Hindlimb muscle (tissue), 1 donor: ENCODE results near the gene NOL4L. TPM values are rescaled to one million over a fixed set of nuclear protein-coding genes. Genes with fewer than 3 reads are reported as not detected.

ENCODE experiments used
- DNase-seq: peaks from one replicate; pipeline ENCODE4 v3.0.0-alpha.2; 2013
- polyA plus RNA-seq: library from polyadenylated mRNA; unstranded; fragments of 120-200 nt; gene quantifications from one replicate; pipeline ENCODE4 v1.2.1, GENCODE V29; 2013; ENCODE audit not compliant: insufficient read length

NOL4L gene
- polyA plus RNA-seq, 1 donor, result 17.6 TPM

DNA sequence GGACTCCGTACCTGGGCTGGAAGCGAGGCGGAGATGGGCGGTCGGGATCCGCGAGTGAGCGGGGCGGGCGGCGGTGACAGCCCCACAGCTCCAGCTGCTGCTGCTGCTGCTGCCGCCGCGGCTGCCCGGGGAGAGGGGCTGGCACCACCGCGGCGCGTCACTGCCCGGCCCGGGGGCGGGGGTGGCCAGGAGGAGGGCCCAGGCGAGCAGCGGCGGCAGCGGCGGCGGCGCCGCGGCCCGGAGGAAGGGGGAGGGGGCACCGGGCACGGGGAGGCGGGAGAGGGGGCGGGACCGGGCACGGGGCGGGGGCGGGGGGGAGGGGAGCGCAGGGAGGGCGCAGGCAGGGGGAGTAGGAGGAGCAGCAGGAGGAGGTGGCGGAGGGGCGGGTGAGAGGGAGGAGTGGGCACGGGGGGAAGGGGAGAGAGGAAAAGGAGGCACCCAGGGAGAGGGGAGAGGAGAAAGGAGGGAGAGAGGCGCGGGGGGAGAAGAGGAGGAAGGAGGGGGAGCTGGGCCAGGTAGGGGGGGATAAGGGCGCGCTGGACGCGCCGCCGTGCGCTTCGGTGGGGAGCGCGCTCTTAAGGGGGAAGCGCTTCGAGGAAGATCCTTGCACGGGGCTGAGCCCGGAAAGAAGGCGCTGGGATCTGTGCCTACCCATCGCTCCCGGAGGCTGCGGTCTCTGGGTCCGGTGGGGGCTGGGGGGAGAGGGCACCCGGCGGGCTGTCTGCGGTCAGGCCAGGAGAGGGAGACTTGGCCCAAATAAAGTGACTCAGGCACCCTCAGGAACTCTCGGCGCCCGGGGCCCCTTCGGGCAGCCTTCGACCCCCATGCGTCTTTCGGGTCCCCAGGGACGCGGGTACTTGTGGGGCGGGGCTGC lies 101.5 kb downstream of the NOL4L start:
- peak; percentile 72 for DNase-seq

DNA sequence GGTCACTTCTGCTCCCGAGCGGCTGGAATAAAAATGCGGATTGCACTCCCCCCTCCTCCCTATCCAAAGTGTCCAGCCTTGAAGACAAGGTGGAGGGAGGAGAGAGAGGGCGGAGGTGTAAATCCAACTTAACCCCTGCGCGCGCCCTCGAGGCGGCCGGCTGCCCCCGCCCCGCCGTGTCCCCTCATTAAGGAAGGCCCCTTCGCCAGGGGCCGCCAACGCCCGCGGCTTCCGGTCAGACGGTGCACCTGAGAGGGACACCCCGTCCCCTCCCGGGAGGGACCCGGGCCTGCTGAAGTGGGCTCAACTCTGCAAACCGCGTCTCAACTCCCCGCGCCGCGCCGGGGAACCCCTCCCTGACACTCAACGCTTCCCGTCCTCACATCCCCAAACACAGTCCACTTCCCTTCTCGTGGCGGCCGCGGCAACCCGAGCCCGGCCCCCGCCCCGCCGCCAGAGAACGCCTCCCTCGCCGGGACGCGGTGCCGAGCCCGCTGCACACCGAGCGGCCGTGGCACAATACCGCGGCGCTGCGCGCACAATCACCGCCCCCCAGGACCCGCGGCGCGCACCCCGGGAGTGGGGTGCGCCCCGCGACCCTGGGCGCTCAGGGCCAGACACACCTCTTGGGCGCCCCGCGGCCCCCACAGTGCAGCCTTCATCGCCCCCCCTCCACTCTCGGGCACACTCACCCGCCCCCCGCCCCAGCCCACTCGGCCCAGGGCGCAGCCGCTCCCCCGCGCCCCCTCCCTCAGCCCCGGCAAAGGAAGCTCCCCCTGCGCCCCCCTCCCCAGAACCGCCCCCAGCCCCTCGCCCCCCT lies 102.5 kb downstream of the NOL4L start:
- DNase-seq, result no peak

DNA sequence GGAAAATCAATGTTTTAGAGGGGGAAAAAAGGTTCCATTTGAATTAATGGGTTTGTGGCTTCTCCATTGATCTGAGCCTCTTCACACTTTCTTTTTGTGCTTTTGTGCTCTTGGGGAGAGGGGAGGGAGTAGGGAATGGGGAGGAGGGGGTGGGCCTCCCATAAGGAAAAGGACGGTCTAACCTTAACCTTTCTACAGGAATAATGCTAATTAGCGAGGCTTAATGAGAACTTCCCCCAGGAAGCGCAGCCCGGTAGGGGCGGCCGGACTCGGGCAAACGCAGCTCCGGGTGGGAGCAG lies 103.0 kb downstream of the NOL4L start:
- DNase-seq, result no peak

DNA sequence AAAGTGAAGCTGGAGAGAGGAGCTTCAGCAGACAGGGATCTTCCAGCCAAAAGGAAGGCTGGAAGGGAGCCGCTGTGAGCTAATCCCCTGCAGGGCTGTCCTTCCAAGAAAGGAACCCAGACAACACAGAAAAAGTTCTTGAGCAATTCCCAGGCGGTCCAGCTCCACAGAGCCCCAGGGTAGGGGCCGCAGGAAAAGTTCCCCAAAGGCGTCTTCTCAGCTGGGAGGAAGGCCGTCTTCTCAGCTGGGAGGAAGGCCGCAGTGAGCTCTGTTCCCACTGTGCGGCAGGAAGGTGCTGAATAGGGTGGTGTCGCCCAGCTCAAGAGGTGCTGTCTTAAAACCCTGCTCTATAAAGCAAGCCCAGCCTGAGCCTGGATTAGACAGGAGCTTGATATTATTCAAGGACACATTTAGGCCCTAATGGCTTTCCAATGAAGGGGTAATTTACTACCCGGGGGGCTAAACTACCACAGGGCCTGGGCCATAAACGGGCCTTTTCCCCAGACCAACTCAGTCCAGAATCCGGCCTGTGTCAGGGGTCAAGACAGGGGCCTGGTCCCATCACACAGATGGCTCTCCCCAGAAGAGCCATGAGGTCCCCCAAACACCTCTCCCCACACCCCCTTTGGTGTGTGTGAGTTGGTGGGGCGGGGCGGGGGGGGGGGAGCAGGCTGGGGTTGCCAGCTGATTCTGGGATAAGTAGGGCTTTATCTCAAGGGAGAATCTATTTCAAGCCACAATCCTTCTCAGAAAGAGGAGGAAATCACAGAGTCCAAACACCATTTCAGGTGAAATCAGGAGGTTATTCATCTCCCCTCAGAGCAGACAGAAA lies 103.6 kb downstream of the NOL4L start:
- no peak for DNase-seq

DNA sequence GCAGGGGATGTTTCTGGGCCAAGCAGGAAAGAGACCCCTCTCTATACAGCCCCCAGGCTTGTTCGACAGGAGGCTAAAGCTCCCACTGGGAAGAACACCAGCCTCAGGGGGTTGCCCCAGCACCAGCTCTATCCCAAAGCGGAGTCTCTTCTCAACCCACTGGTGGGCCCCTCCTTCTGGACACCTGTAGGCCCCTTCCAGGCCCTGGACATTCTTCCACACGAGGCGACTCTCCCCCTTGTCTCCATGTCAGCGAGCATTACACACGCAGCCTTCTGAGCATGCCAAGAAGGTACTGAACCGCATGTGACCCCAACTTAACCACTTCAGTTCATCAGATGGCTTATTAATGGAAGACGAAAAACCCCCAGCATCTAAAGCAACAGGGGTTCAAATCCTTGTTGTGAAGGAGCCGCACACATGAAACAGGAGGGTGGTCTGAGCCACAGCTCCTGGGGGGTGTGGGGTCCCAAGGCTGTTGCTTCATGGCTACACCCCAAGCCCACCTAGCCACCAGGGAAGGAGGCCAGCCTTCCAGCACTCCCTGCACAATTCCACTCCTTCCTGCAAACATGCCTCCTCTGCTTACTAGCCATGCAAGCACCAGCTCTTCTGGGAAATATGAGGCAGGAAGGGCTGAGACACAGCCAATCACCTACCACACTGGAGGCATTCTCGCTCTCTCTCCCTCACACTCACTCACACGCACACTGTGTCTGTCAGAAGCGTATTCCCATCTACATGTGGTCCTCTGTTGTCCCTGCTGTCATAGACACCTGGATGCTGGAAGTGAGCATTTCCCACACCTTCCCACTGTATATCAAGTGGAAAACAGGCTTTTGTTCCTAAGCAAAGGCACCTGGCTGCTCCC lies 104.5 kb downstream of the NOL4L start:
- no peak for DNase-seq

DNA sequence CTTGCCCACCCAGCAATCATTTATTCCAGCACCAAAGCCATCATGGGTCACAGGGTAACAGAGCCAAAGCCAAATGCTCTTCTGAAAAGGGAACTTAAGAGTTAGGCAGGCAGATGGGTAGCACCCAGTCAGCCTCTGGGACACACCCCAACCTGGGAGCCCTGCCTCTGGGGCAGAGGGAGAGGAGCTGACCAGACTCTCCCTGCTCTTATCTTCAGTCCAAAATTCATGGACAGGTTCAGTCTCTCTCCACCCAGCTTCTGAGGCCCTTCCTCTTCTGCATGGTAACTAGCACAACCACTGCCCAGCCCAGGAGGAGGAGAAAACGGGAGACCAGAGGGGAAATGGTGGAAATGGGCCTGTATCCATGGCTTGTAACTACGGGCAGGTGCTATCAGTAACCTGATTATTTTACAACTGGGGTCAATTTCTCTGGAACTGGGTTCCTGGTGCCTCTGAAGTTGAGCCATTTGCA lies 105.4 kb downstream of the NOL4L start:
- DNase-seq, result no peak

DNA sequence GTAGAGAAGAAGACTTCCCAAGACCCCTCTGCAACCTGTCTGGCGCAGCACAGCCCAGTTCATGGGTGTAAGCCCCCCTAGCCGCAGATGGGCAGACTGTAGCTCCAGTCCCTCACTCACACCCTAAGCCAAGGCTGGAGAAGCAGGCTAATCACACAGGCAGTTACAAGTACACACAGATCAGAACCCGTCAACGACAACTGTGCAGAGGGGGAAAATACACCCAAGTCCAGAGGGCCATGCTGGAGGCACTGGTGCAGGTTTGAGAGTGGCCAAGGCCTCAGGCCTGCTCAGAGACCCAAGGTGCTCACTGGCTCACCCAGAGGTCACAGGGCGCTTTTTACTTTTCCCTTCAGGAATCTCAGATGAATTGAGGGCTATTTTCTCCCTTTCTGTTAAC lies 106.1 kb downstream of the NOL4L start:
- no peak for DNase-seq

DNA sequence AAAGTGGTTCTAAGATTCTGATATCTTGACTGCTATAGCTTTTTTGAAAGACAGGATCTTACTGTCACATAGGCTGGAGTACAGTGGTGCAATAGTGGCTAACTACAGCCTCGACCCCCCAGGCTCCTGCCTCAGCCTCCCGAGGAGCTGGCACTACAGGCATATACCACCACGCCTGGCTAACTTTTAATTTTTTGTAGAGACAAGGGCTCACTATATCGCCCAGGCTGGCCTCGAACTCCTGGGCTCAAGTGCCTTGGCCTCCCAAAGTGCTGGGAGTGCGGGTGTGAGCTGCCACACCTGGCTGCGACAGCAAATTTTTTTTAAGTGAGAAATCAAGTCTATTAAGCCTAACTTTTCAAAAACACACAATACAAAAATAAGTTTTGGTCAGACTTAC lies 106.6 kb downstream of the NOL4L start:
- no peak for DNase-seq

DNA sequence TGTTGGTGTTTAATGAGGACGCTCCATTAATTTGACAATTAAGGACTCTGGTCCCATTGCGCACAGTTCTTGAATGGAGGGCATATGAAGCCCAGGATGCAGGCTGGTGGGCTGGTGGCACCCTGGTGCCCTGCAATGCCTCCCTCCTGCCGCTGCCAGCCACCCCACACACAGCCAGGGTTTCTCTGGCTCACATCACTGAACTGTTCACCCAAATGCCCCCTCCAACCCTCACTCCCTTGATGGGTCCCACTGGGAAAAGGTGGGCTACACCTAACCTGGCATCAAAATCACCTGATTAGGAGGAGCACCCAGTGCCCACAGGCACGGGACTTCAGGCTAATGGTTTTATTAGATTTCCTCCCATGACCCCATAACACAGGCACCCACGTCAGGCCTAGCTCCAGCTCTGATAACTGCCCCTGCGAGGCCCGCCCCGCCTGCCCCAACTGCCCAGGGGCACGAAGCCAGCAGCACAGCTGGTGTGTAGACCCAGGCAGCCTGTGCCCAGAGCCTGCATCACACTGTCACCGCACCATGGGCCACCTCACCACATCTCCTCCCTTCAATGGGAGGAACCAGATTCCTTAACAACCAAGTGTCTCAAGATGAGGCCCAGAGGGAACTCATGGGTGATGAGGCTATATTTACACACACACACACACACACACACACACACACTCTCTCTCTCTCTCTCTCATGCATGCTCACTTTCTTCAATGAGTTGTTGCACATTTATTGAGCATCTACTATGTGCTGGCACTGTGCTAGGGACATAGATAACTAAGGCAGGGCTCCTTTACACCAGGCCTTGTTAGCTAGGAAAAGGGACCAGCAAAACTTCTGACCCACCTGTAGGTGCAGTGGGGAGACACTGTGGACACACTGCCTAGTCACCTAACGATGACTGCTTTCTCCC lies 107.3 kb downstream of the NOL4L start:
- no peak for DNase-seq

DNA sequence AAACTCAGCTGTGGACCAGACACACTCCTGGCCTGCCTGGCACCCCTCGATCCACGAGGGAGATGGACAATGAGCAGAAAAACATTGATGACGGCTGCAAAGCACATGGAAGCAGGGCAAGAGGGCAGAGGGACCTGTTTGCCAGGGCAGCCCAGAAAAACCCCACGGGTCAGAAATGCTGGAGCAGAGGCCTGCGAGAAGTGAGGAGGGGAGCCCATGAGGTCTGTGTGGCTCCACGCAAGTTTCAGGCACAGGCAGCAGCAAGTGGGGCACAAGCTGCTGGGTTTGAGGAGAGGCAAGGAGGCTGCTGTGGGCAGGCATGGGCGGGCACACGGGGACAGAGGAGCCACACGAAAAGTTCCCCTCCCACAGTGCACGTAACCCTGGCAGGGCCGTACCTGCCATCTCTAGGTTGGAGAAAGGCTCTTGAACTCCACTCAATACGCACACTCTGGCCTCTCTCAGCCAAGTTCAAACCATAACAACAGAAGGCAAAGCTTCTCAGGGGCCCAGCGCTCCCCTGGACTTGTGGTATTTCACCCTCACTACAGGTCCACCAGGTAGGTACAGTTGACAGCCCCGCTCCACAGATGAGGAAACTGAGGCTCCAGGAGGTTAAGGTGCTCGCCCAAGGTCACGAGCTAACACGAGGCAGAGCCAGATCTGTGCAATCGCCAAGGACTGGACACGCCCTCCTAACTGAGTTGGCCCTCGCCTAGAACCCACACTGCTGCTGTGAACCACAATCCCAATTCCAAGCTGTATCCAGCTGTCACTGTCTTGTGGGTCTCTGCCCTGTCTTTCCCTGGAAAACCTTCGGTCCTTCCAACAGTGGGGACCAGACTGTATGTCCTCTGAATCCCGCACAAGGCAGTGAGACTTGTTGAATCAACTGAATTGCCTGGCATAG lies 108.2 kb downstream of the NOL4L start:
- DNase-seq, result no peak

DNA sequence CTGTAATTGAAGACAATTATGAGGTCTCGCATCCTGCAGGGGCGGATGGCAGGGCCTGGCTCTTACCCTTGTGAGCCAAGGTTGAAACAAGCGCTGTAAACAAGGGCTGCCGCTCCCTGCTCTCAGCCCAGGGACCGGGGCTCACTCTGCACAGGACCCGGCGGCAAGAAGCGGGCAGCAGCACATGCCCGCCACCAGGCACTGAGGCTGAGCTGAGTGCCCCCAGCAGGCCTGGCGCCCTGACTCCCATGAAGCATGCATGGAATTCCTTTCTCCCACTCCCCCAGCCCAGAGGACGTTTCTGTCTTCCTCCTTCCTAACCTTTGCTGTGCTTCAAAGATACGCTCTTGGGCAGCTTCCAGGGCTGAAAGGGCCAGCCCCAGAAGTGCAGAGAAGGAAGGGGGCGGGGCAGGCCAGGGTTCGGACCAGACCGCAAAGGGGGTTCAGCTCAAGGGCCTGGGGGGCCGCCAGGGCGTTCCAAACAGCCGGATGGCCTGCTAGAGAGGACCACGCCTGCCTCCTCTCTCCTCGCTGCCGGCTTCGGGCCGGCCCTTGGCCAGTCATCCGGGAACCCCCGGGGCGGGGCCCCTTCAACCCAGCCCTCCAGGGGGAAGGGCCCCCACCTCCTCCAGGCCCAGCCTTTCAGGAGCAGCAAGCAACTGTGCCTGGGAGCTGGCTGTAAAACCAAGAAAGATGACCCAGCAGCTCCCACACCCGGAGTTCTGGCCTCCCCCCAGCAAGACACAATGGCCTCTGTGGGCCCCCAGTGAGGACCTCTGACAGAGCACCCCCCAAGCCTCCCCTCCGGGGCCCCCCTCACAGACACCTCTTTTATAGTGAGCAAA lies 109.9 kb downstream of the NOL4L start:
- DNase-seq, result peak; percentile 90

DNA sequence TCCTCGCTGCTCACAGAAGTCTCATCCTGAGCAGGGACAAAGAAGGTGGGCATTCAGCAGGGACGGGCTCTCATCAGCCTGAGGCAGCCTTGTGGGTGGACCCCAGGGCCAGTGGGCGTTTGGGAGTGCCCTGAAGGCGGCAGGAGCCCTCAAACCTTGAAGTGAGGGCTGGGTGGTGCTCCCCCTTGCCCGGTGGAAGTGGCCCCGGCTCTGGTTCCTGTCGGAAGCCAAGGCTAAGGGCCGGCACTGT lies 110.5 kb downstream of the NOL4L start:
- DNase-seq, result no peak

DNA sequence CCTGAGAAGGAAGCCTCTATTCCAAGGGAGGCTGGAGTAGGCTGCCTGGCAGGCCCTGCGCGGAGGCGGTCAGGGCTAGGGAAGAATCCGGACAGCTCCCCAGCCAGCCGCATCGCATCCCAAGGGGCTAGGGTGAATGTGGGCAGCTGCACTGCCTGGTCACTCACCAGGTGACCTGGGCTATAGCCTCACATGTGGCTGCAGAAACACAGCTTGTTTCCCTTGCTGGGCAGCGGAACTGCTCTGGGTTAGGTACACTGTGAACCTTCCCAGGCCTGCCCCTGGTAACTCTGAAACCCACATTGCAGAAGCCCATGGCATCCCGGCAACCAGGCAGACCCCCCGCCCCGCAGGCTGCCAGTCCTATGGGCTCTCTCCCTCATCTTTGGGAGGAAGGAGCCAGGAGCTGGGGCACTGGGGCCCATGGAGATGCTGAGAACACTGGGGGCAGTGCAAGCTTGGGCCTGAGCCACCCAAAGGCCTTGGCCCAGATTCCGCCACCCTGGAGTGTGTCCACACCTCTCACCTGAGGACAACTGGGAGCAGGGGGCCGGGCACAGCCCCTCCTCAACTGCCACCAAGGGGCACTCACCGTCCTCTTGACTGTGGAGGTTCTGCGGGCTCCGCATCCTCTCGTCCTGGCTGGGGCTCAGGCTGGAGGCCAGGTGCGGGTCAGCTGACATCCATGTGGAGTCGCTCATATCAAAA lies 111.0 kb downstream of the NOL4L start:
- DNase-seq, result no peak

DNA sequence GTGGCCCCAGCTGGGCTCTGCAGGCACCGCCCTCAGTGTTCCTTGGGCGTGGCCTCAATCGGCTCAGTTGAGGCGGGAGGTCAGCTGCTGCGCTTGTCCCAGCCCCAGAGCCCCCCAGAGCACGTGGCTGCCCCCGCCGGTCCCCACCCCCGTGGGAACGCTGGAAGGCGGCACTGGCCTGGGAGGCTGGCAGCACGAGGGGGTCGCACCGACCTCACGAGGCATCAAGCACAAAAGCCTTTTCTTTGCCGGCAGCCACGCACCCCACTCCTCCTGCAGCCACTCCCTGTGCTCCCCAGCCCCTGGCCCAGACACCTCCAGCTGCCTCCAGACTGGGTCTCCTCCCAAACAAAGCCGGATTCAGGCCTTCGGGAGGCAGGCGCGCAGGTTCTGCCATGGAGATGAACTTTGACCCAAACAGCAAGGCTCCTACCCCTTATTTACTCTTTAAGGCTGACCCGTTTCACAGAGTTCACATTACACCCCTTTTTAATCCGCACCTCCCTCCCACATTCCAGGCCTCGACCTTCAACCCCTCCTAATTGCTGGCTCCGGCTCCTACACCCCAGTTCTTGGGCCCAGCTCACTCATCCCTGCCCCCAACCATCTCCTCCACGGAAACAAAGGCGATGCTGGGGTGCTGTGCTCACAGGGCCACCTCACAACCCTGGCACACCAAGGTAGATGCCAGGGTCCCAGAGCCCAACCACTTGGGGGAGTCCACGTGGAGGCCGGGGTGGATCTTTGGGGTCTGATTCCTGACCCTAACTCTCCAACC lies 111.7 kb downstream of the NOL4L start:
- DNase-seq, result no peak

DNA sequence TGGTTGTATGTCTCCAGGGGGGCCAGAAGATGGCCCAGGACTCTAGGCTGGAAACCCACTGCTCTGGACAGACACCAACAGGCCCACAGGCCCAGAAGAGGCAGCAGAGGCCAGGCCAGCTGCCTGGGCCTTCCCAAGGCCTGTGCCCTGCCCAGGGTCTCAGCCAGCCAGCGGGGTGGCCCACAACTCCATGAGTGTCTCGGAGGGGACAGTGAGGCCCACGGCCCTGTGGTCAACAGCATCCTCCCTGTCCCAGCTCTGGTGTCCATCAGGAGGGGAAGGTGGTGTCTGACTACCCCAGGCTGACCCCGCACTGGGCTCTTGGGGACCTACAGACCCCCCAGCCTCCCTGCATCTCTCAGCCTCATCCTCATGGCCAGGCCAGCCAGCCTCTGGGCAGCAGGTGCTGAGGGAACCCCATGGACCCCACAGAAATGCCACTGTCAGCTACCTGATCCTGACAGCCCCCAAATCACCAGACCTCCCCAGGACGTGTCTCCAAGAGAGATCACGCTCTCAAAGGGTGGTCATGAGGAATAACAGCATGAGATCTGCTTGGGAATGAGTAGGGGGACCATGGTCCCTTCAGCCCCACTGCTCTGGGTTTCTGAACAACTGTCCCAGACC lies 112.4 kb downstream of the NOL4L start:
- DNase-seq, result no peak

DNA sequence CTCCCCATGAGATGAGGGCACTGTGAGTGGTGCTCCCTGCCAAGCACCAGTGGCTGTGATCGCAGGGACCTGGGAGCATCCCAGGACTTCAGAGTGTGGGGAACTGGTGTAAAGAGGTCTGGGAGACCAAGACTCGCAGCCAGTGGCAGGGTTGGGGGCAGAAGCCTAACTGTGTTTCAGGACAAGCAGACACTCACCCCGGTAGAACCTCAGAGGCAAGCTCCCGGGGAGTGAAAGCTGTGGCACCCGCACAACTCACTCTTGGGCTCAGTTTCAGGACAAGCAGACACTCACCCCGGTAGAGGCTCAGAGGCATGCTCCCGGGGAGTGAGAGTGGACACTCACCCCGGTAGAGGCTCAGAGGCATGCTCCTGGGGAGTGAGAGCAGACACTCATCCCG lies 114.2 kb downstream of the NOL4L start:
- DNase-seq, result no peak
